CD4-positive, alpha-beta T cell treated with Interleukin-15 for 1 hour (primary cell): ENCODE results near the gene SSTR5.

ENCODE experiments used
- DNase-seq: peaks from one replicate; pipeline ENCODE4 v3.0.0-alpha.2; 2020

The SSTR5 gene

GRCh38 chr16:1040346-1040745 is 32.2 kb upstream of the SSTR5 start:
- DNase-seq: no peak

- DNase-seq: no peak
Measured at GRCh38 chr16:1042049-1042744, 30.4 kb upstream of the SSTR5 start.

- DNase-seq: no peak
Measured at GRCh38 chr16:1042866-1043265, 29.7 kb upstream of the SSTR5 start.

GRCh38 chr16:1043881-1044451 is 28.6 kb upstream of the SSTR5 start:
- DNase-seq: no peak

GRCh38 chr16:1044460-1045309 is 27.9 kb upstream of the SSTR5 start:
- DNase-seq: no peak

- no peak for DNase-seq
Measured at GRCh38 chr16:1045310-1045992, 27.1 kb upstream of the SSTR5 start.

- DNase-seq: no peak
Measured at GRCh38 chr16:1045993-1046911, 26.3 kb upstream of the SSTR5 start.

GRCh38 chr16:1047123-1047522 is 25.4 kb upstream of the SSTR5 start:
- no peak for DNase-seq

GRCh38 chr16:1047801-1048200 is 24.7 kb upstream of the SSTR5 start:
- no peak for DNase-seq

- DNase-seq: no peak
Measured at GRCh38 chr16:1048442-1049112, 24.0 kb upstream of the SSTR5 start.

GRCh38 chr16:1049113-1049975 is 23.2 kb upstream of the SSTR5 start:
- no peak for DNase-seq

- no peak for DNase-seq
Measured at GRCh38 chr16:1049976-1050247, 22.6 kb upstream of the SSTR5 start.

- no peak for DNase-seq
Measured at GRCh38 chr16:1050516-1050915, 22.0 kb upstream of the SSTR5 start.

- DNase-seq: no peak
Measured at GRCh38 chr16:1050921-1051320, 21.6 kb upstream of the SSTR5 start.

GRCh38 chr16:1051446-1051845 is 21.1 kb upstream of the SSTR5 start:
- no peak for DNase-seq

GRCh38 chr16:1052721-1053120 is 19.8 kb upstream of the SSTR5 start:
- DNase-seq: no peak

- DNase-seq: no peak
Measured at GRCh38 chr16:1053121-1053521, 19.4 kb upstream of the SSTR5 start.

- DNase-seq: no peak
Measured at GRCh38 chr16:1053700-1054368, 18.7 kb upstream of the SSTR5 start.

- DNase-seq: no peak
Measured at GRCh38 chr16:1054660-1055556, 17.6 kb upstream of the SSTR5 start.
